Stimulated activated naive CD8-positive, alpha-beta T cell treated with anti-CD3 and anti-CD28 coated beads, Interleukin-15, Interleukin-2, amounts not matched to agents 100 U/mL and 50 U/mL, for 24 hours (primary cell): Measurements from ENCODE around the gene SLC22A7.

ENCODE experiments used
- ATAC-seq: fragments of 150-1000 bp; cut with Tn5 transposase; one replicate; pipeline ENCODE4 v1.10.0; 2021
- DNase-seq: peaks from one replicate; pipeline ENCODE4 v3.0.0; 2021

SLC22A7 gene

GRCh38 chr6:43283514-43283901 lies 14.6 kb upstream of the SLC22A7 start:
- ATAC-seq (no peak), DNase-seq (no peak)

GRCh38 chr6:43283905-43284304 lies 14.2 kb upstream of the SLC22A7 start:
- DNase-seq = no peak

GRCh38 chr6:43284991-43285781 lies 12.9 kb upstream of the SLC22A7 start:
- DNase-seq (no peak), ATAC-seq (no peak)

More at GRCh38 chr6:43283905-43284304, 14.2 kb upstream of the SLC22A7 start:
- ATAC-seq = no peak

- no peak for ATAC-seq
- no peak for DNase-seq
These were observed 12.2 kb upstream of the SLC22A7 start for GRCh38 chr6:43285832-43286231.

GRCh38 chr6:43286456-43286979 lies 11.5 kb upstream of the SLC22A7 start:
- ATAC-seq = no peak
- no peak for DNase-seq

- ATAC-seq = no peak
- DNase-seq = no peak
These were observed 10.9 kb upstream of the SLC22A7 start for GRCh38 chr6:43286980-43287716.

GRCh38 chr6:43287717-43288679 lies 10.1 kb upstream of the SLC22A7 start:
- ATAC-seq (no peak), DNase-seq (no peak)

GRCh38 chr6:43290339-43290904 lies 7.6 kb upstream of the SLC22A7 start:
- DNase-seq (no peak), ATAC-seq (no peak)

GRCh38 chr6:43290905-43291355 lies 7.1 kb upstream of the SLC22A7 start:
- ATAC-seq (no peak), DNase-seq (no peak)

GRCh38 chr6:43291708-43292107 lies 6.4 kb upstream of the SLC22A7 start:
- ATAC-seq = no peak

GRCh38 chr6:43292341-43292740 lies 5.7 kb upstream of the SLC22A7 start:
- ATAC-seq (no peak), DNase-seq (no peak)

More at GRCh38 chr6:43291708-43292107, 6.4 kb upstream of the SLC22A7 start:
- no peak for DNase-seq

GRCh38 chr6:43292763-43293318 lies 5.2 kb upstream of the SLC22A7 start:
- DNase-seq = no peak

GRCh38 chr6:43293698-43294097 lies 4.4 kb upstream of the SLC22A7 start:
- DNase-seq = no peak

More at GRCh38 chr6:43292763-43293318, 5.2 kb upstream of the SLC22A7 start:
- no peak for ATAC-seq

GRCh38 chr6:43294536-43294935 lies 3.5 kb upstream of the SLC22A7 start:
- DNase-seq (no peak), ATAC-seq (no peak)

More at GRCh38 chr6:43293698-43294097, 4.4 kb upstream of the SLC22A7 start:
- no peak for ATAC-seq

GRCh38 chr6:43295456-43295855 lies 2.6 kb upstream of the SLC22A7 start:
- DNase-seq (no peak), ATAC-seq (no peak)

GRCh38 chr6:43296780-43297497 lies 1.1 kb upstream of the SLC22A7 start:
- DNase-seq (no peak), ATAC-seq (no peak)

GRCh38 chr6:43298565-43299337 lies 691 bp downstream of the SLC22A7 start:
- DNase-seq (no peak), ATAC-seq (no peak)

- ATAC-seq = no peak
- no peak for DNase-seq
These were observed 1.6 kb downstream of the SLC22A7 start for GRCh38 chr6:43299338-43300293.
